ENCODE data around the gene HOXA13.

Gene HOXA13

DNA sequence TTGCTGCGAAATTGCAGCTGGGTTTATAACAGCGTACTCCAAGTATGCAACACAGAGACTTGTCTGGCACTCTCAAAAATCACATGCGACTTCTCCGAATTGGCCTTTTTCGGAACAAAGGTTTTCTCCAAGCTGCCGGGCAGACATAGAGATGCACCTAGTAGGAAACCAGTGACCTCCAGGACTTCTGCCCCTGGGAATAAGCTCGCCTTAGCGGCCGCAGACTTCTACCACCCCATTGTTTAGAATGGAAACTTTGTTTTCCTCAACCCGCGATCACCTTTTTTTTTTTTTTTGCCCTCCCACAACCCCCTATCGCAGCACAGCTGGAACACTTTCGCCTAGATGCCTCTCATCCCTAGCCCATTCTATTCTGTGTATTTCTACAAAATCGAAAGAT is 20.9 kb downstream of the HOXA13 start:
- TF ChIP-seq, protein P1, sequence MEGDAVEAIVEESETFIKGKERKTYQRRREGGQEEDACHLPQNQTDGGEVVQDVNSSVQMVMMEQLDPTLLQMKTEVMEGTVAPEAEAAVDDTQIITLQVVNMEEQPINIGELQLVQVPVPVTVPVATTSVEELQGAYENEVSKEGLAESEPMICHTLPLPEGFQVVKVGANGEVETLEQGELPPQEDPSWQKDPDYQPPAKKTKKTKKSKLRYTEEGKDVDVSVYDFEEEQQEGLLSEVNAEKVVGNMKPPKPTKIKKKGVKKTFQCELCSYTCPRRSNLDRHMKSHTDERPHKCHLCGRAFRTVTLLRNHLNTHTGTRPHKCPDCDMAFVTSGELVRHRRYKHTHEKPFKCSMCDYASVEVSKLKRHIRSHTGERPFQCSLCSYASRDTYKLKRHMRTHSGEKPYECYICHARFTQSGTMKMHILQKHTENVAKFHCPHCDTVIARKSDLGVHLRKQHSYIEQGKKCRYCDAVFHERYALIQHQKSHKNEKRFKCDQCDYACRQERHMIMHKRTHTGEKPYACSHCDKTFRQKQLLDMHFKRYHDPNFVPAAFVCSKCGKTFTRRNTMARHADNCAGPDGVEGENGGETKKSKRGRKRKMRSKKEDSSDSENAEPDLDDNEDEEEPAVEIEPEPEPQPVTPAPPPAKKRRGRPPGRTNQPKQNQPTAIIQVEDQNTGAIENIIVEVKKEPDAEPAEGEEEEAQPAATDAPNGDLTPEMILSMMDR (IDR thresholded peaks at IDR 0.05; ENCODE audit: low read depth, low read length, missing control alignments) = no peak
- DNase-seq (ENCODE audit: extremely low read depth, low read depth) = no peak
- peak overlapping the region; percentile 83 for H3K4me3 ChIP-seq (replicated peaks; ENCODE audit: low read depth, low read length)

DNA sequence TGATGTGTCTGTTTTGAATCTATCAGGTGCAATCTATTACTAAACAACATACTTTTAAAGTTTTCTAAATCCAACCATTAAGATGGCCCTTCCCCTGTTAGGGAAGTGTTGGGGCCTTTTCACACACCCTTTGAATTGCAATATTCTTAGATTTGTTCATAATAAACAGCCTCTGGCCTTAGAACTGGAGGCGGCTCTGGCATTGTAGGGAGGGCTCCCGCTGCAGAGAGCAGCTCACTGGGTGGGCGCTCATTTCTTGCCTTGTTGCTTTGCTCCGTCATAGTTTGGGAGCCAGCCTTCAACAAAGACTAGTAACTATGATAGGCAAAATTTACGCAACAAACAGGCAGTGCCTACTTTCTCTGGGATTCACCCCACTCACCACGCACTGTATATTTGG is 21.5 kb downstream of the HOXA13 start:
- H3K4me3 ChIP-seq (replicated peaks; ENCODE audit: low read depth, low read length) = peak overlapping the region; percentile 83
- TF ChIP-seq, protein P1 (IDR thresholded peaks at IDR 0.05; ENCODE audit: low read depth, low read length, missing control alignments) = no peak
- DNase-seq (ENCODE audit: extremely low read depth, low read depth) = no peak

DNA sequence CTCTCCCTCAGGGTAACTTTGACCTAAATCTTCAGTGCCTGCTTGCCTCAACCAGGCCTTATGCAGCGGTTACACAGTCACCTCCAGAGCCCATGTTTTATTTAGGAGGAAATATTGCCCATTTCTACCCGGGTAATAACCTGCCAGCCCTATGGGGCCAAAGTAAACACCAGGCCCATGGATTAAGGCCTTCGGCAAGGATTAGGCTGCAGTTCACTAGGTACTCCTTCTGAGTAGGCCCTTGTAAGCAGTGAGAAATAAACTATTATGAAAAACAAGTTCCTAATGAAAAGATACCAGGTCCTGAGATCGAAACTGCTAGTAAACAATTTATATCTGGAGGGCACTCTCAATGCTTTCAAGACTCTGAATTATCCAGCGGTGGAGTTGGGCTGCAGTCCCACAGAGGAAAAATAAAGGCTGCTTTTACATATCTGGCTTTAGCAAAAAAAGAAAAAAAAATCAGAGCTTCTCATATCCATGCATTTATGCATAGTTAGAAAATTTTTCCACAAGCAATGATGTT is 22.0 kb downstream of the HOXA13 start:
- no peak for DNase-seq (ENCODE audit: extremely low read depth, low read depth)
- H3K4me3 ChIP-seq (replicated peaks; ENCODE audit: low read depth, low read length) = peak overlapping the region; percentile 83
- TF ChIP-seq, protein P1 (IDR thresholded peaks at IDR 0.05; ENCODE audit: low read depth, low read length, missing control alignments) = no peak

DNA sequence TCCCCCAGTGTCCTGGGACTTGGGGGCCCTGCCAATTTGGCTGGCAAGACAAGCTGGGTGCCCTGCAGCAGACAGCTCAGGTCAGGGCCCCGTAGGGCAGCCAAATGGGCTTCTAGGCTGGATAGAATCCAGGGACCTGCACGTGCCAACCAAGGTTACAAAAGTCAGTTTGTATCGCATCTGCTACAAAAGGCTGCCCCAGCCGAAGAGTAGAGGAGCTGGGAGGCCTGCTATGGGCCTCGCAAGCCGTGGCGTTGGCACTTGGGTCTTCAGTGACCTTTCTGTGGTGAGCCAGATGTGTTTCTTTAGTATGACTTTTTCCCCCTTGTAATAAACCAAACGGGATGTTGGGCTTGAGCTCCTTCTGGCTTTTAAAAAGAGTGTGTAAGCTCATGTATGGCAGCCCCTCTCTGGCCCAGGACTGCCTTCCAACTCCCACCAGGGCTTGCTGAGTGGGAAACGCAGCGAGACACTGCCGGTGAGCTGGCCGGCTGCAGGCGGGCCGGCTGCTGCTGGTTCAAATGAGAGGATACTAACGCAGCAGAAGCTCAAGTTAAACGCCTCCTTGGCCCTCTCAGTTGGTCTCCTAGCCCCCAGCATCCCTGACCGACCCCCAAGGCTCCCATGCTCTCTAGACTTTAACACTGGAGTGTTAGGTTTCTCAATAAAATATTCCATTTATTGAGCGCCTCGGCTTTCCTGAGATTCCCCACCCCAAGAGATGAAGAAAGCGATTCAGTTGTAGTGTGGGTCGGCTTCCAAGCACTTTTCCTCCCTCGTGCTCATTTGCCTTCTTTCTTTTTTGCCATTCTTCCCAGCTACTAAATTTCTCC is 22.7 kb downstream of the HOXA13 start:
- TF ChIP-seq, protein P1 (IDR thresholded peaks at IDR 0.05; ENCODE audit: low read depth, low read length, missing control alignments) = no peak
- DNase-seq (ENCODE audit: extremely low read depth, low read depth) = no peak
- peak overlapping the region; percentile 83 for H3K4me3 ChIP-seq (replicated peaks; ENCODE audit: low read depth, low read length)

DNA sequence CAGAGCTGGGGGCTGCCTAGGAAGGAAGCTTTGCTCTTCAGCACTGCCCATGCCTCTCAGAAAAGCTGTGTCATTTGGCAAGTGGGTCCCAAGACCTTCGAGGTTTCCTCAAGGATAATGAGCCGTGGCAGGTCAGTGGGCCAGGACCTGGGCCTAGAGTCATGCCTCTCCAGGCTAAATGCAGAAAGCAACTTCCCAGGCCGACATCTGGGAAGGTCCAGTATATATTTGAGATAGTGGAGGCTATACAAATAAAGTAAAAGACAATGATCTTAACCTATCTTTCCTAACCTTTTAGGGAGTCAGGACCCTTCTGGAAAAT is 23.4 kb downstream of the HOXA13 start:
- peak overlapping the region; percentile 83 for H3K4me3 ChIP-seq (replicated peaks; ENCODE audit: low read depth, low read length)
- TF ChIP-seq, protein P1 (IDR thresholded peaks at IDR 0.05; ENCODE audit: low read depth, low read length, missing control alignments) = no peak
- no peak for DNase-seq (ENCODE audit: extremely low read depth, low read depth)

DNA sequence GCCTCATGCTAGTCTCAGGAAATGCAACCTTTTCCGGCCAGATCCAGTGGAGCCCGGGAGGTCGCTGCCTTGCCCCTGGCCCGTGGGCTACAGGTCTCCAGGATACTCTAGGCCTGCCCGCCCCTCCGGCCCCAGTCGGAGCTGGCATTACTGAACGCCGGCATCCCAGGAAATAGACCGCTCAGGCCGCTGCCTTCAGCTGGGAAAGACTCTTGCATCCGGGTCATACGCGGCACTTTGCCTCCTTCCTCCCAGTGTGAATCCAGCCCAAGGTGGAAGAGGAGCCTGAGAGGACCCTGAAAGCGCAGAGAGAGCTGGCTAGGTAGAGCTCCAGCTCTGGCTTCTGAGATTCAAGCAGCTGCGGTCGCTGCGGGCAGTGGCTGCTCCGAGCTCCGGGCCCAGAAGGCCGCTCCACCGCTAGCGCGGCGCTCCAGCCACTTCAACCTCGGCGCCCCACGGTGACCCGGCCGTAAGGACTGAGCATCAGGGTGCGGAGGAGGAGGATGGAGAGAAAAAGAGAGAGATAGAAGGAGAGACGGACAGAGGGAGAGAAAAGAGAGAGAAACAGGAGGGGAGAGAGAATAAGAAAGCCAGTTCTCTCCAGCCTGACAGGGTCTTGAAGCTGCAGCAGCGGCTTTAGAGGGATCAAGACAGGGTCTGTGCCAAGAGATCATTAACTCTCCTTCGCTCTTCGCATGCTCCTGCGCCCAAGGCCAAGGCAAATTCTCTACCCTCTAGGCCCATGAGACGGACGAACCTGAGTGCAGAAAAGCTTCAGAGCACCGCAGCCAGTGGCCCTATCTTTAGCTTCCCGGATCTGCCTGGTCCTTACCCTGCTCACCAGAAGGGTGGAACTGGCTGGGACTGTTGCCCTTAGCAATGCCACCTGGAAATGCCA is 24.0 kb downstream of the HOXA13 start:
- peak overlapping the region; percentile 83 for H3K4me3 ChIP-seq (replicated peaks; ENCODE audit: low read depth, low read length)
- TF ChIP-seq, protein P1 (IDR thresholded peaks at IDR 0.05; ENCODE audit: low read depth, low read length, missing control alignments) = no peak
- DNase-seq (ENCODE audit: extremely low read depth, low read depth) = no peak

All from HFF-Myc (cell line).